Spleen (tissue), 11 donors: ENCODE measurements around the gene SURF1. TPM values are rescaled to one million over a fixed set of nuclear protein-coding genes. Genes with fewer than 3 reads are reported as not detected.

Source experiments
- DNase-seq: peaks from one replicate; pipeline ENCODE4 v3.0.0-alpha.2; 2020
- H3K27ac ChIP-seq, 8 donors: fragments of 200-600 bp; sonication (generic) in 7 of 8; 1 replicate in 4 of 8; 2 replicates in 4 of 8; pipeline versions ENCODE4 v1.5.0 to v1.8.0; 2016 to 2021; ENCODE audit warnings: inconsistent platforms in 4 of 8, mild to moderate bottlenecking in 4 of 8, moderate library complexity in 1 of 8
- H3K27me3 ChIP-seq, 7 donors: fragments of 200-600 bp; sonication (generic) in 6 of 7; replicated peaks in 1 of 7; 1 replicate in 4 of 7; 2 replicates in 3 of 7; pipeline versions ENCODE4 v1.5.0 to v1.8.0; 2016 to 2021; ENCODE audit warnings: inconsistent platforms in 3 of 7, mild to moderate bottlenecking in 1 of 7
- H3K36me3 ChIP-seq, 6 donors: fragments of 200-600 bp; sonication (generic) in 5 of 6; 1 replicate in 4 of 6; 2 replicates in 2 of 6; pipeline versions ENCODE4 v1.5.0 to v1.8.0; 2016 to 2021; ENCODE audit warnings: inconsistent platforms in 2 of 6
- H3K4me1 ChIP-seq, 6 donors: fragments of 200-600 bp; sonication (generic) in 5 of 6; 1 replicate in 3 of 6; 2 replicates in 3 of 6; pipeline versions ENCODE4 v1.5.0 to v1.8.0; 2016 to 2021; ENCODE audit warnings: inconsistent platforms in 3 of 6
- H3K4me3 ChIP-seq, 8 donors: fragments of 200-600 bp; sonication (generic) in 7 of 8; 1 replicate in 4 of 8; 2 replicates in 4 of 8; pipeline versions ENCODE4 v1.5.0 to v1.8.0; 2016 to 2021; ENCODE audit warnings: inconsistent platforms in 4 of 8, mild to moderate bottlenecking in 4 of 8, moderate library complexity in 2 of 8
- H3K9me3 ChIP-seq, 8 donors: fragments of 200-600 bp; sonication (generic) in 7 of 8; 1 replicate in 4 of 8; 2 replicates in 4 of 8; pipeline versions ENCODE4 v1.5.0 to v1.8.0; 2016 to 2021; ENCODE audit warnings: inconsistent platforms in 4 of 8
- CTCF ChIP-seq, 11 experiments: fragments of 200-600 bp in 7 of 11; fragments of 450-650 bp in 4 of 11; sonication (generic) in 4 of 11; IDR thresholded peaks in 8 of 11; conservative IDR thresholded peaks in 3 of 11; 1 replicate in 7 of 11; 2 replicates in 4 of 11; pipeline versions ENCODE4 v1.4.0 to v1.8.0; 2016 to 2021; ENCODE audit warnings: antibody characterized with exemption in 11 of 11, inconsistent platforms in 4 of 11, mild to moderate bottlenecking in 1 of 11
- POLR2A ChIP-seq, 3 donors: fragments of 450-650 bp; IDR thresholded peaks; one replicate each; pipeline ENCODE4 v1.5.1; 2017; ENCODE audit warnings: antibody characterized with exemption in 3 of 3, mild to moderate bottlenecking in 1 of 3
- POLR2AphosphoS5 ChIP-seq, 3 donors: sonication (generic); formaldehyde crosslinking; IDR thresholded peaks; one replicate each; pipeline ENCODE4 v1.5.1; 2017; ENCODE audit warnings: antibody characterized with exemption in 3 of 3
- WGBS, 5 donors: extraction: QIAGEN DNeasy Blood & Tissue Kit in 3 of 5; methylation state at CpG; one replicate each; pipeline versions ENCODE4 v1.1.5 to v1.1.7; 2013 to 2018; 5-methylcytosine and 5-hydroxymethylcytosine counted together
- intact Hi-C: fragments of 100-400 bp; cut with DNase I; formaldehyde crosslinking; loops from one replicate; pipeline ENCODE4 v1.15.0; 2023; ENCODE audit warnings: low total_unique reads
- polyA plus RNA-seq, 3 donors: library from polyadenylated mRNA; stranded (reverse); fragments of 200-250 nt; gene quantifications; one replicate each; pipeline ENCODE4 v1.2.1, GENCODE V29; 2013
- total RNA-seq, 7 donors: library from RNA; depleted of rRNA in 3 of 7; stranded (reverse); fragments of >200 nt in 3 of 7; fragmentation: NEBNext Ultra II Directional in 4 of 7; extraction: Animal tissue kit (Norgen Biotek cat#: 25700) in 4 of 7; gene quantifications; one replicate each; pipeline versions ENCODE4 v1.1.0 to v1.2.1, GENCODE V29; 2016 to 2021
- donor health status: healthy with polysubstance abuse.
- donor health status: DM: no; HTN: no; CAD: no; lungs with moderate emphysema.
- donor health status: DM: no; HTN: no; CAD: no.
- donor health status: Bipolar disorder and iron deficiency.
- donor health status: healthy.
- donor health status: DM: no; HTN: no; CAD: no.
- donor health status: DM: yes; HTN: yes; CAD: no.

Gene SURF1
- total and polyA plus RNA-seq, 10 donors, result 31.4 to 75.6 (median 36.2) TPM

GRCh38 chr9:133370685-133371084, 14.4 kb upstream of the SURF1 start:
- H3K4me3 ChIP-seq, result peak overlapping the region in 2 of 8 donors; percentile 3 to 47
- no peaks in the 10 kb centered on the region for H3K9me3 ChIP-seq
- peaks cover 0 to 79% (median 24%) of the 10 kb centered on the region in 6 donors for H3K36me3 ChIP-seq
- peak overlapping the region; percentile 14 to 85 (median 72) for H3K27ac ChIP-seq
- WGBS, 5 donors, result 43 to 64% (median 60%) methylated on average over 7 to 9 of the region's 9 CpGs
- peak in 1 of 3 donors; percentile 34 for TF ChIP-seq POLR2AphosphoS5 (IDR thresholded peaks at IDR 0.05)
- TF ChIP-seq POLR2A (IDR thresholded peaks at IDR 0.05), result no peak
- no peaks in the 10 kb centered on the region for H3K27me3 ChIP-seq
- no peak for DNase-seq
- peaks cover 57 to 93% (median 82%) of the 10 kb centered on the region in 6 donors for H3K4me1 ChIP-seq
- intact Hi-C loops, result no loop called here

- WGBS, 5 donors, result 75 to 88% (median 82%) methylated on average over 7 of the region's 7 CpGs
- peak overlapping the region in 1 of 8 donors; percentile 47 for H3K4me3 ChIP-seq
- no peak for DNase-seq
- H3K4me1 ChIP-seq, result peaks cover 57 to 93% (median 79%) of the 10 kb centered on the region in 6 donors
- no peaks in the 10 kb centered on the region for H3K9me3 ChIP-seq
- peaks cover 0 to 86% (median 32%) of the 10 kb centered on the region in 6 donors for H3K36me3 ChIP-seq
- TF ChIP-seq CTCF (IDR thresholded peaks at IDR 0.05 in 8 of 11, conservative IDR thresholded peaks at IDR 0.05 in 3 of 11) (no peak), POLR2AphosphoS5 (IDR thresholded peaks at IDR 0.05) (no peak), POLR2A (IDR thresholded peaks at IDR 0.05) (no peak)
- intact Hi-C loops, result no loop called here
- H3K27ac ChIP-seq, result peak overlapping the region in 7 of 8 donors; percentile 38 to 85 (median 77)
- H3K27me3 ChIP-seq, result no peaks in the 10 kb centered on the region
Observed at GRCh38 chr9:133369933-133370332, 13.6 kb upstream of the SURF1 start.

GRCh38 chr9:133369422-133369821, 13.1 kb upstream of the SURF1 start:
- peaks cover 0 to 91% (median 37%) of the 10 kb centered on the region in 6 donors for H3K36me3 ChIP-seq
- H3K9me3 ChIP-seq, result no peaks in the 10 kb centered on the region
- TF ChIP-seq CTCF (IDR thresholded peaks at IDR 0.05 in 8 of 11, conservative IDR thresholded peaks at IDR 0.05 in 3 of 11) (no peak), POLR2A (IDR thresholded peaks at IDR 0.05) (no peak), POLR2AphosphoS5 (IDR thresholded peaks at IDR 0.05) (no peak)
- intact Hi-C loops, result no loop called here
- H3K27ac ChIP-seq, result peak overlapping the region in 7 of 8 donors; percentile 27 to 85 (median 77)
- peaks cover 53 to 91% (median 74%) of the 10 kb centered on the region in 6 donors for H3K4me1 ChIP-seq
- DNase-seq, result no peak
- WGBS, 5 donors, result 68 to 84% (median 79%) methylated on average over 6 of the region's 6 CpGs
- H3K27me3 ChIP-seq, result no peaks in the 10 kb centered on the region
- H3K4me3 ChIP-seq, result peak overlapping the region in 1 of 8 donors; percentile 47

- Histone ChIP-seq H3K4me3 (no peak overlapping the region), H3K27me3 (no peaks in the 10 kb centered on the region), H3K4me1 (peaks cover 46 to 81% (median 64%) of the 10 kb centered on the region in 6 donors), H3K9me3 (no peaks in the 10 kb centered on the region), H3K36me3 (peaks cover 0 to 99% (median 47%) of the 10 kb centered on the region in 6 donors), H3K27ac (peak overlapping the region in 4 of 8 donors; percentile 41 to 85 (median 83))
- no peak for DNase-seq
- 76 to 81% (median 78%) methylated on average over 18 of the region's 18 CpGs for WGBS, 5 donors
- no peak for TF ChIP-seq CTCF (IDR thresholded peaks at IDR 0.05 in 8 of 11, conservative IDR thresholded peaks at IDR 0.05 in 3 of 11)
- no peak for TF ChIP-seq POLR2AphosphoS5 (IDR thresholded peaks at IDR 0.05)
- TF ChIP-seq POLR2A (IDR thresholded peaks at IDR 0.05), result no peak
- intact Hi-C loops, result no loop called here
Observed at GRCh38 chr9:133368249-133368881, 12.1 kb upstream of the SURF1 start.
